ENCODE data around the gene UMOD. TPM values are rescaled to one million over a fixed set of nuclear protein-coding genes. Genes with fewer than 3 reads are reported as not detected.
"Not testable (repeated sequence)": the region's sequence is repeated elsewhere in the genome, so short reads cannot be mapped to it uniquely, and the experiment has no call there.

Gene UMOD
- total RNA-seq, 1 donor from 2014 or later = not detected

- intact Hi-C loops (cut with micrococcal nuclease) = no loop called here
- ChIA-PET POLR2A (no interaction called here), CTCF (no interaction called here)
- Mint-ChIP-seq H3K27ac (no peak overlapping the region), H3K4me1 (no peaks in the 10 kb centered on the region), H3K36me3 (ENCODE audit: low read depth) (no peaks in the 10 kb centered on the region), H3K9me3 (no peaks in the 10 kb centered on the region), H3K27me3 (peaks cover 2% of the 10 kb centered on the region), H3K4me3 (no peak overlapping the region)
- ATAC-seq (ENCODE audit: low read depth) (no peak), DNase-seq (no peak)
- TF ChIP-seq CTCF (IDR thresholded peaks at IDR 0.05) = no peak
Observed at GRCh38 chr16:20314575-20314974, 37.9 kb downstream of the UMOD start.

- no peaks in the 10 kb centered on the region for H3K9me3 Mint-ChIP-seq
- no peak overlapping the region for H3K4me3 Mint-ChIP-seq
- H3K27ac Mint-ChIP-seq = no peak overlapping the region
- ATAC-seq (ENCODE audit: low read depth) = no peak
- no peak for TF ChIP-seq CTCF (IDR thresholded peaks at IDR 0.05)
- H3K4me1 Mint-ChIP-seq = no peaks in the 10 kb centered on the region
- DNase-seq = no peak
- peaks cover 2% of the 10 kb centered on the region for H3K27me3 Mint-ChIP-seq
- intact Hi-C loops (cut with micrococcal nuclease) = no loop called here
- POLR2A ChIA-PET = no interaction called here
- CTCF ChIA-PET = no interaction called here
- H3K36me3 Mint-ChIP-seq (ENCODE audit: low read depth) = no peaks in the 10 kb centered on the region
Observed at GRCh38 chr16:20313741-20314140, 38.8 kb downstream of the UMOD start.

- H3K4me1 Mint-ChIP-seq; H3K27ac Mint-ChIP-seq; ATAC-seq (ENCODE audit: low read depth); POLR2A ChIA-PET; H3K4me3 Mint-ChIP-seq; DNase-seq; H3K9me3 Mint-ChIP-seq; H3K27me3 Mint-ChIP-seq; intact Hi-C loops (cut with micrococcal nuclease); CTCF ChIA-PET; H3K36me3 Mint-ChIP-seq (ENCODE audit: low read depth): not testable (repeated sequence)
Observed at GRCh38 chr16:20312536-20313095, 39.9 kb downstream of the UMOD start.

GRCh38 chr16:20311548-20311947 is 41.0 kb downstream of the UMOD start:
- TF ChIP-seq CTCF (IDR thresholded peaks at IDR 0.05) = no peak
- no peaks in the 10 kb centered on the region for H3K9me3 Mint-ChIP-seq
- no peak overlapping the region for H3K27ac Mint-ChIP-seq
- POLR2A ChIA-PET = no interaction called here
- H3K27me3 Mint-ChIP-seq = peaks cover 2% of the 10 kb centered on the region
- CTCF ChIA-PET = no interaction called here
- H3K36me3 Mint-ChIP-seq (ENCODE audit: low read depth) = no peaks in the 10 kb centered on the region
- DNase-seq (no peak), ATAC-seq (ENCODE audit: low read depth) (no peak)
- intact Hi-C loops (cut with micrococcal nuclease) = no loop called here
- no peaks in the 10 kb centered on the region for H3K4me1 Mint-ChIP-seq
- no peak overlapping the region for H3K4me3 Mint-ChIP-seq

- H3K4me1 Mint-ChIP-seq = no peaks in the 10 kb centered on the region
- H3K27ac Mint-ChIP-seq = no peak overlapping the region
- H3K27me3 Mint-ChIP-seq = peaks cover 5% of the 10 kb centered on the region
- H3K9me3 Mint-ChIP-seq = no peaks in the 10 kb centered on the region
- intact Hi-C loops (cut with micrococcal nuclease) = no loop called here
- TF ChIP-seq CTCF (IDR thresholded peaks at IDR 0.05) = no peak
- ChIA-PET POLR2A (no interaction called here), CTCF (no interaction called here)
- no peak for ATAC-seq (ENCODE audit: low read depth)
- no peak for DNase-seq
- H3K36me3 Mint-ChIP-seq (ENCODE audit: low read depth) = no peaks in the 10 kb centered on the region
- H3K4me3 Mint-ChIP-seq = no peak overlapping the region
Observed at GRCh38 chr16:20310421-20311395, 41.8 kb downstream of the UMOD start.
